ENCODE measurements around the gene ELL. TPM values are rescaled to one million over a fixed set of nuclear protein-coding genes. Genes with fewer than 3 reads are reported as not detected.

Gene ELL
- total RNA-seq, 1 experiment from 2014 or later, result 17.0 TPM

DNA sequence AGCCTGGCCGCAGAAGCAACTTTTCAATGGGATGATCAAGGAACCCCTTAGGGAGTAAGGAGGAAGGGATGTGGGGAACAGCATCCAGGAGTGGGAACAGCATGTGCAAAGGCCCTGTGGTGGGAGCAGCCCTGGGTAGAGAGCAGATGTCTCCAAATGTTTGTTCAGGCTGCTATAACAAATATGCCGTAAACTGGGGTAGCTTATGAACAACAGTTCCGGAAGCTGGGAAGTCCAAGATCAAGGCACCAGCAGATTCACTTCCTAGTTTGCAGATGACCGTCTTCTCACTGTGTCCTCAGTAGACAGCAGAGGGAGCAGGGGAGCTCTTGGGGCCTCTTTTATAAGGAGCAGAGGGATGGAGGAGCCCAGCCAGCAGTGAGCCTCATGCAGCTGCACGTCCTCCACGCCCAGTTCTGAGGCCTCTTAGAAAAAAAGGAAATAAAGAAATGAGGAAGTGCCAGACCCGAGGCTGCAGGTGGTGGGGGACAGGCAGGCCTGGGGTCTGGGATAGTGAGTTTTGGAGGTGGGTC lies 120.2 kb downstream of the ELL start:
- H3K4me3 Mint-ChIP-seq, result no peak overlapping the region
- no CpG with 5 or more reads among the region's 7 CpGs for WGBS (ENCODE audit: extremely low coverage, insufficient read length, low lambda C conversion rate)
- no peak for DNase-seq
- Histone ChIP-seq H3K79me1 (ENCODE audit: insufficient read depth, low read depth, low read length, poor library complexity, severe bottlenecking) (no peaks in the 10 kb centered on the region), H2BK5ac (ENCODE audit: insufficient read length, low read length) (no peak overlapping the region), H4K20me1 (ENCODE audit: control insufficient read depth, insufficient read depth, insufficient read length) (no peaks in the 10 kb centered on the region), H4K5ac (ENCODE audit: insufficient read length, low read depth, low read length) (no peak overlapping the region), H3K27me3 (ENCODE audit: insufficient read depth, low read length) (no peaks in the 10 kb centered on the region), H3K14ac (ENCODE audit: insufficient read depth, low read length) (no peak overlapping the region), H2BK12ac (ENCODE audit: insufficient read length, low read depth, low read length) (no peak overlapping the region), H3K27ac (ENCODE audit: insufficient read length, low read depth, low read length) (no peak overlapping the region), H3K23me2 (ENCODE audit: insufficient read length, low read depth, low read length, poor library complexity, severe bottlenecking) (no peaks in the 10 kb centered on the region), H2BK120ac (ENCODE audit: low read depth, low read length, poor library complexity, severe bottlenecking) (no peak overlapping the region), H4K91ac (ENCODE audit: insufficient read length, low read depth, low read length) (no peak overlapping the region), H3K23ac (ENCODE audit: insufficient read length, low read depth, low read length) (no peak overlapping the region), H3K9me3 (ENCODE audit: control insufficient read depth, low read depth, low read length) (no peaks in the 10 kb centered on the region), H3T11ph (ENCODE audit: low read length) (no peak overlapping the region), H3K56ac (ENCODE audit: insufficient read length, low read depth, low read length) (no peak overlapping the region), H3K18ac (ENCODE audit: insufficient read length, low read depth, low read length) (no peak overlapping the region), H3K4me1 (ENCODE audit: insufficient read depth, low read length) (no peaks in the 10 kb centered on the region), H4K8ac (replicated peaks; ENCODE audit: insufficient read length, low read depth, low read length) (no peak overlapping the region), H3K4me2 (ENCODE audit: insufficient read depth, insufficient read length, low read length) (no peak overlapping the region), H2BK20ac (ENCODE audit: low read depth, low read length, poor library complexity, severe bottlenecking) (no peak overlapping the region), H3K79me2 (ENCODE audit: insufficient read depth, low read length) (no peaks in the 10 kb centered on the region), H2AFZ (ENCODE audit: low read length) (no peak overlapping the region), H3K4ac (ENCODE audit: low read depth, low read length) (no peak overlapping the region), H3K9ac (ENCODE audit: extremely low read depth, insufficient read length, low read length) (no peak overlapping the region), H2AK5ac (ENCODE audit: insufficient read length, low read length) (no peak overlapping the region), H2BK15ac (ENCODE audit: low read depth, low read length) (no peak overlapping the region)
- no peaks in the 10 kb centered on the region for H3K9me3 Mint-ChIP-seq
- peaks cover 14% of the 10 kb centered on the region for H3K27me3 Mint-ChIP-seq (ENCODE audit: low read depth)
- TF ChIP-seq, protein P1, sequence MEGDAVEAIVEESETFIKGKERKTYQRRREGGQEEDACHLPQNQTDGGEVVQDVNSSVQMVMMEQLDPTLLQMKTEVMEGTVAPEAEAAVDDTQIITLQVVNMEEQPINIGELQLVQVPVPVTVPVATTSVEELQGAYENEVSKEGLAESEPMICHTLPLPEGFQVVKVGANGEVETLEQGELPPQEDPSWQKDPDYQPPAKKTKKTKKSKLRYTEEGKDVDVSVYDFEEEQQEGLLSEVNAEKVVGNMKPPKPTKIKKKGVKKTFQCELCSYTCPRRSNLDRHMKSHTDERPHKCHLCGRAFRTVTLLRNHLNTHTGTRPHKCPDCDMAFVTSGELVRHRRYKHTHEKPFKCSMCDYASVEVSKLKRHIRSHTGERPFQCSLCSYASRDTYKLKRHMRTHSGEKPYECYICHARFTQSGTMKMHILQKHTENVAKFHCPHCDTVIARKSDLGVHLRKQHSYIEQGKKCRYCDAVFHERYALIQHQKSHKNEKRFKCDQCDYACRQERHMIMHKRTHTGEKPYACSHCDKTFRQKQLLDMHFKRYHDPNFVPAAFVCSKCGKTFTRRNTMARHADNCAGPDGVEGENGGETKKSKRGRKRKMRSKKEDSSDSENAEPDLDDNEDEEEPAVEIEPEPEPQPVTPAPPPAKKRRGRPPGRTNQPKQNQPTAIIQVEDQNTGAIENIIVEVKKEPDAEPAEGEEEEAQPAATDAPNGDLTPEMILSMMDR (conservative IDR thresholded peaks at IDR 0.05), result peak; percentile 60
- peaks cover 6 to 16% of the 10 kb centered on the region in 2 experiments; a peak in 3 of 4 replicates for H3K4me1 Mint-ChIP-seq
- H3K36me3 Mint-ChIP-seq (ENCODE audit: insufficient read depth in 1 of 3, low read depth in 3 of 3), result no peaks in the 10 kb centered on the region
- H3K27ac Mint-ChIP-seq, result peak overlapping the region in 1 of 3 experiments; percentile 22; a peak in 2 of 7 replicates
